Uterus (tissue), 4 donors: ENCODE results near the gene BTBD17. TPM values are rescaled to one million over a fixed set of nuclear protein-coding genes. Genes with fewer than 3 reads are reported as not detected.

Source experiments
- DNase-seq, 2 donors: peaks; one replicate each; pipeline ENCODE4 v3.0.0-alpha.2; 2019 to 2020
- H3K27ac ChIP-seq, 2 donors: fragments of 200-600 bp; sonication (generic); 1 replicate in 1 of 2; 2 replicates in 1 of 2; pipeline ENCODE4 v1.5.1; 2016 to 2018
- H3K27me3 ChIP-seq, 2 donors: fragments of 200-600 bp; sonication (generic); one replicate each; pipeline ENCODE4 v1.5.1; 2018 to 2019; ENCODE audit warnings: control low read depth in 1 of 2
- H3K36me3 ChIP-seq, 2 donors: fragments of 200-600 bp; sonication (generic); one replicate each; pipeline ENCODE4 v1.5.1; 2019; ENCODE audit warnings: control low read depth in 1 of 2
- H3K4me1 ChIP-seq, 2 donors: fragments of 200-600 bp; sonication (generic); one replicate each; pipeline ENCODE4 v1.5.1; 2018 to 2019; ENCODE audit warnings: control low read depth in 1 of 2
- H3K4me3 ChIP-seq, 2 donors: fragments of 200-600 bp; sonication (generic); 1 replicate in 1 of 2; 2 replicates in 1 of 2; pipeline ENCODE4 v1.5.1; 2018 to 2019; ENCODE audit warnings: mild to moderate bottlenecking in 1 of 2
- H3K9me3 ChIP-seq, 2 donors: fragments of 200-600 bp; sonication (generic); one replicate each; pipeline ENCODE4 v1.5.1; 2019; ENCODE audit warnings: control low read depth in 1 of 2
- CTCF ChIP-seq, 4 experiments: fragments of 200-600 bp in 2 of 4; fragments of 450-650 bp in 2 of 4; sonication (generic) in 2 of 4; IDR thresholded peaks; one replicate each; pipeline ENCODE4 v1.5.1; 2016 to 2019; ENCODE audit warnings: antibody characterized with exemption in 4 of 4, mild to moderate bottlenecking in 2 of 4, moderate library complexity in 1 of 4
- POLR2A ChIP-seq, 2 donors: fragments of 450-650 bp; IDR thresholded peaks; one replicate each; pipeline ENCODE4 v1.6.1; 2016; ENCODE audit warnings: antibody characterized with exemption in 2 of 2, mild to moderate bottlenecking in 1 of 2, moderate library complexity in 1 of 2
- intact Hi-C: fragments of 100-400 bp; cut with DNase I; formaldehyde crosslinking; loops from one replicate; pipeline ENCODE4 v1.15.1; 2023; ENCODE audit warnings: low total_unique reads
- total RNA-seq, 4 donors: library from RNA; depleted of rRNA in 3 of 4; stranded (reverse); fragments of >200 nt in 3 of 4; gene quantifications; one replicate each; pipeline versions ENCODE4 v1.1.0 to v1.2.4, GENCODE V29; 2014 to 2023
- donor health status: DM: yes; HTN: yes; CAD: no.

The BTBD17 gene
- total RNA-seq, 4 donors from 2014 or later: 0.14 TPM; not detected in 3

- intact Hi-C loops: no loop called here
- DNase-seq: no peak
- H3K27me3 ChIP-seq: no peaks in the 10 kb centered on the region
- no peaks in the 10 kb centered on the region for H3K36me3 ChIP-seq
- H3K9me3 ChIP-seq: no peaks in the 10 kb centered on the region
- H3K4me3 ChIP-seq: no peak overlapping the region
- no peaks in the 10 kb centered on the region for H3K4me1 ChIP-seq
- TF ChIP-seq POLR2A (IDR thresholded peaks at IDR 0.05) (no peak), CTCF (IDR thresholded peaks at IDR 0.05) (no peak)
- no peak overlapping the region for H3K27ac ChIP-seq
Measured at GRCh38 chr17:74335529-74336062, 26.1 kb downstream of the BTBD17 start.

GRCh38 chr17:74334393-74335039 is 27.2 kb downstream of the BTBD17 start:
- Histone ChIP-seq H3K27me3 (no peaks in the 10 kb centered on the region), H3K27ac (no peak overlapping the region), H3K4me3 (no peak overlapping the region), H3K9me3 (no peaks in the 10 kb centered on the region), H3K4me1 (no peaks in the 10 kb centered on the region), H3K36me3 (no peaks in the 10 kb centered on the region)
- intact Hi-C loops: no loop called here
- no peak for TF ChIP-seq POLR2A (IDR thresholded peaks at IDR 0.05)
- no peak for TF ChIP-seq CTCF (IDR thresholded peaks at IDR 0.05)
- no peak for DNase-seq

GRCh38 chr17:74332763-74333283 is 28.8 kb downstream of the BTBD17 start:
- no peak for DNase-seq
- H3K27me3 ChIP-seq: no peaks in the 10 kb centered on the region
- TF ChIP-seq POLR2A (IDR thresholded peaks at IDR 0.05): no peak
- intact Hi-C loops: no loop called here
- H3K4me1 ChIP-seq: no peaks in the 10 kb centered on the region
- no peak overlapping the region for H3K27ac ChIP-seq
- H3K36me3 ChIP-seq: no peaks in the 10 kb centered on the region
- no peak overlapping the region for H3K4me3 ChIP-seq
- no peaks in the 10 kb centered on the region for H3K9me3 ChIP-seq

GRCh38 chr17:74332017-74332650 is 29.5 kb downstream of the BTBD17 start:
- Histone ChIP-seq H3K4me3 (no peak overlapping the region), H3K27me3 (no peaks in the 10 kb centered on the region), H3K36me3 (no peaks in the 10 kb centered on the region), H3K4me1 (no peaks in the 10 kb centered on the region), H3K9me3 (no peaks in the 10 kb centered on the region), H3K27ac (no peak overlapping the region)
- no peak for TF ChIP-seq POLR2A (IDR thresholded peaks at IDR 0.05)
- no peak for TF ChIP-seq CTCF (IDR thresholded peaks at IDR 0.05)
- no peak for DNase-seq
- intact Hi-C loops: no loop called here

- H3K4me3 ChIP-seq: no peak overlapping the region
- H3K27me3 ChIP-seq: peaks cover 0 to 7% of the 10 kb centered on the region in 2 donors
- H3K36me3 ChIP-seq: no peaks in the 10 kb centered on the region
- H3K9me3 ChIP-seq: no peaks in the 10 kb centered on the region
- no peak for DNase-seq
- intact Hi-C loops: no loop called here
- H3K27ac ChIP-seq: no peak overlapping the region
- TF ChIP-seq CTCF (IDR thresholded peaks at IDR 0.05): no peak
- TF ChIP-seq POLR2A (IDR thresholded peaks at IDR 0.05): no peak
- H3K4me1 ChIP-seq: peaks cover 0 to 10% of the 10 kb centered on the region in 2 donors
Measured at GRCh38 chr17:74330446-74330845, 31.2 kb downstream of the BTBD17 start.
